ENCODE data around the gene TVP23C.
"Not testable (repeated sequence)": the region's sequence is repeated elsewhere in the genome, so short reads cannot be mapped to it uniquely, and the experiment has no call there.

TVP23C gene

GRCh38 chr17:15526292-15527218 lies 36.7 kb downstream of the TVP23C start:
- peak; percentile 38 for DNase-seq

- DNase-seq, result peak; percentile 6
These were observed 38.0 kb downstream of the TVP23C start for GRCh38 chr17:15524990-15525985.

- DNase-seq, result peak; percentile 24
These were observed 47.1 kb downstream of the TVP23C start for GRCh38 chr17:15516150-15516549.

- no peak for DNase-seq
These were observed 48.8 kb downstream of the TVP23C start for GRCh38 chr17:15514469-15514868.

GRCh38 chr17:15513856-15514459 lies 49.3 kb downstream of the TVP23C start:
- no peak for DNase-seq

GRCh38 chr17:15513058-15513791 lies 50.1 kb downstream of the TVP23C start:
- DNase-seq, result no peak

- DNase-seq, result no peak
These were observed 51.1 kb downstream of the TVP23C start for GRCh38 chr17:15512071-15512709.

- no peak for DNase-seq
These were observed 52.1 kb downstream of the TVP23C start for GRCh38 chr17:15511142-15511541.

GRCh38 chr17:15510361-15510760 lies 52.9 kb downstream of the TVP23C start:
- DNase-seq, result no peak

- no peak for DNase-seq
These were observed 54.2 kb downstream of the TVP23C start for GRCh38 chr17:15509095-15509494.

- DNase-seq, result no peak
These were observed 54.8 kb downstream of the TVP23C start for GRCh38 chr17:15508466-15508865.

- DNase-seq, result no peak
These were observed 55.4 kb downstream of the TVP23C start for GRCh38 chr17:15507896-15508295.

GRCh38 chr17:15507001-15507400 lies 56.3 kb downstream of the TVP23C start:
- no peak for DNase-seq

- not testable (repeated sequence) for DNase-seq
These were observed 57.6 kb downstream of the TVP23C start for GRCh38 chr17:15505708-15506107.

- DNase-seq, result no peak
These were observed 59.6 kb downstream of the TVP23C start for GRCh38 chr17:15503731-15504130.

GRCh38 chr17:15502369-15503112 lies 60.7 kb downstream of the TVP23C start:
- peak; percentile 66 for DNase-seq

- no peak for DNase-seq
These were observed 61.5 kb downstream of the TVP23C start for GRCh38 chr17:15501793-15502192.

GRCh38 chr17:15501282-15501681 lies 62.0 kb downstream of the TVP23C start:
- DNase-seq, result no peak

GRCh38 chr17:15498107-15498506 lies 65.2 kb downstream of the TVP23C start:
- DNase-seq, result no peak

- no peak for DNase-seq
These were observed 66.3 kb downstream of the TVP23C start for GRCh38 chr17:15496735-15497670.
